GM21447 (cell line): ENCODE data around the gene TMEM179.

ENCODE experiments used
- ATAC-seq: cut with Tn5 transposase; IDR thresholded peaks from one replicate; pipeline ENCODE4 v1.9.1; 2021; ENCODE audit not compliant: unreplicated experiment

The TMEM179 gene

GRCh38 chr14:104546591-104547309 is 57.8 kb downstream of the TMEM179 start:
- no peak for ATAC-seq

DNA sequence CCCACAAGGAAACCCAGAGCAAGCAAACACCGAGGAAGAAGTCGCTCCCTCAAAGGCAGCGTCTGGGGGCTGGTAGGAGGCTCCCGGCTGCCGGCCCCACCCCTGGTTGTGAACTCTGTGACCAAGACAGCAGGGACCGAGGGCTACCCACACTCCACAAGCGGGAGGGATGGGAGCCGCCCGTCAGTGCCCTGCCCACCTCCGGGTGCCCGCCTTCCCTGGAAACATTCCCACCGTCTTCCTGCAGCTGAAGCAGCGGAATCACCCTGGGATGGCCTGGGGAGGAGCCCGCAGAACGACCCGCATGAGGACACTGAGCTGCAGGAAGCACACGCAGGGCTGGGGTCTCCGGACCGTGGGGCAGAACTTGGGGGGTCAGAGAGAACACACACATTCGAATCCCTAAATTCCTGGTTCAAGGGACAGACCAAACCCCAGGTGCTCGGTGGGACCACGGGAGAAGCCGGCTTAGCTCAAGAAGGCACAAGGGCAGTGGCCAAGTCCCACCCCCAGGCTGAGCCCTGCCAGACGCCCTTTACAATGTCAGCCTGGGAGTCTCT is 58.5 kb downstream of the TMEM179 start:
- no peak for ATAC-seq

DNA sequence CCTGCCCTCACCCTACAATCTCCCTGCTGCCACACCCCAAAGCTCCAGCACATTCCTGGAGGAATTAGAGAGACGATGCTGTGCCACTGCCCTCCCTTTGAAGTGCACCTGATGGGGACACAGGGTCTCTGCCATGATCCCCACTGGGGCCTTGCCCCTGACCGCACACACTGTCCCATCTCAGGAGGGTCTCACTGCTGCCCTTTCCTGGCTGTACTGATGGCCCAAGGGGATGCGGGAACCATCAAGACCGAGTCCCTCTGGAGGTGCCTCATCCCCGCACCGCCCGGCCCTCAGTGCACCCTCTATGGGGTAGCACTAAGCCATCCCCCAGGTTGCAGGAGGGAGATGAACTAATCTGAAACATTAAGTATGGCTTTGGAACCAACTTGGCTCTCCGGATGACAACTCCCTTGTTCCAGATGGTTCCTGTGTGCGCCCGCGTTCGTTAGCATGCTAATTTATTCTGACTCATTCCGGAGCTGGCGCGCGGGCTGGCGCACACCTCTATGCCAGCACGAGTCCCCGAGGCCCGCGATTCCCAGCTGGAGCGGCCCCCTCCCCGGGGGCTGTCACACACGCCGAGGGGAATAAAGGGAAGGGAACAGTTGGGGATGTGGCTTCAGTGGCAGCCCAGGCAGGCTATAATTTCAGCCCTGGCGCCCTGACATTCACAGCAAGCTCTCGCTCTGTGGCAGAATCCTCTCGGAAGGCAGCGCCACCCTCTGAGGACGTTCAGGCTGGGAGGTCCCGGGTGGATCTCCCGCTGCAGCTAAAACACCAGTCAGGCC is 59.2 kb downstream of the TMEM179 start:
- ATAC-seq, result no peak

GRCh38 chr14:104544362-104544961 is 60.1 kb downstream of the TMEM179 start:
- no peak for ATAC-seq

DNA sequence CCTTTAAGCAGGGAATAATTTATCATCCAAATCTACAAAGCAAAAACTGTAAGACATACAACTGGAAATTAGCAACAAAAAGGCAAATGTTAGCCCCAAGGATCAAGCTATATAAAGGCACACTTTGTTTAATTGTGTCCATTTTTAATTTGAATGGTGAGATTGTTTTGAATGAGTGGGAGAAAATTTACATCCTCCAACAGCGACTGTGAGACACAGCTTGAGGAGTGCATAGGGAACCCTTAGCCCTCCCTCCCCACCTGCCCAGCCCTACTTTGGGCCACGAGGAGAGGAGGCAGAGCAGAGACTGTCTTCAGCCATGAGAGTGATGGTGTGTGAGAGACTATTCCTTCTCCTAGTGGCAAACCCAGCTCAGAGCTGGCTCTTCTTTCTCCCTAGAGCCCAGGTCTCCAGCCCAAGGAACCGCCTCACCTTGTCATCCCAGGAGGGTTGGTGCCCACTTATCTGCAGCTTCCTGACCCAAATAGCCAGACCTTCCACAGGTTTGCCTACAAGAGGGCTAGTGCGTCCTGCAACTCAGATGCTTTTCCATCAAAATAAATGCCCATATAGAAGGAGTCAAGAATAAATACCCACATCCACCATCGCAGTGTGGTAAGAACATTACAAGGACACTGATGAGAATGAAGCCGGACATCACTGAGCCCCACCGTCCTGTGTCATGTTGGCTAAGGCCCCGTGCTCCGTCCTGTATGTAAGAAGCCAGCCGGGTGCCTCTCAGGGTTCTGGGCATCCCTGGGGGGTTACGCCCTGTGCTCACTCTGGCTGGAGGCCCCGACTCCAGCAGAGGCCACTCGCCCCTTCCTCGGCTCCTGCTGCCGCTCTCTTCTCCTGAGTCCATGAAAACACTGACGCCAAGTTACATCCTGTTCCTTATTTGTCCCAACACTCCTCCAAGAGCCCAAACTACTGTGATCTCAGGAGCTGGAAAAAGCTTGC is 61.4 kb downstream of the TMEM179 start:
- no peak for ATAC-seq

GRCh38 chr14:104541905-104542465 is 62.6 kb downstream of the TMEM179 start:
- no peak for ATAC-seq
